HG03196 (cell line): ENCODE results near the gene SYTL4.
A peak's percentile ranks its signal among the peaks of the same experiment; 100 is the strongest.

Source experiments
- ATAC-seq: cut with Tn5 transposase; IDR thresholded peaks from one replicate; pipeline ENCODE4 v1.9.1; 2021; ENCODE audit not compliant: unreplicated experiment

The SYTL4 gene

GRCh38 chrX:100695302-100695701 lies 36.6 kb downstream of the SYTL4 start:
- no peak for ATAC-seq

DNA sequence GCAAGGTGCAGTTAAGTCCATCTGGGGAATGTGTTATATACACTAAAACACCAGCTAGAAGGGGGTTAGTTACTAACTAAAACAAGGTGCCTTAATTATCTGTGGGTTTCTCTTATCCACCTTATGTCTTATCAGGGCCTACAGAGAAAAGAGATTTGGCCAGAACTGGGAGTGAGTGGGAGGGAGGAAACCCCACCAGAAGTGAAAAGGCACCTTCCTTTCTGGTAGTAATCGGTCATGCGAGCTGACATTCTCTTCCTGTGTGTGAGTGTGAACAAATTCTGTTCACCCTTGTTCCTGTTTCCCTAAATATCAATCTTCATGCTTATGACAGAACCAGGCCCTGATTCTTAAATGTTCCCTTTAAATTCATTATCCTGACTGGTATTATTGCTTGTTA lies 44.4 kb downstream of the SYTL4 start:
- peak; percentile 87 for ATAC-seq

DNA sequence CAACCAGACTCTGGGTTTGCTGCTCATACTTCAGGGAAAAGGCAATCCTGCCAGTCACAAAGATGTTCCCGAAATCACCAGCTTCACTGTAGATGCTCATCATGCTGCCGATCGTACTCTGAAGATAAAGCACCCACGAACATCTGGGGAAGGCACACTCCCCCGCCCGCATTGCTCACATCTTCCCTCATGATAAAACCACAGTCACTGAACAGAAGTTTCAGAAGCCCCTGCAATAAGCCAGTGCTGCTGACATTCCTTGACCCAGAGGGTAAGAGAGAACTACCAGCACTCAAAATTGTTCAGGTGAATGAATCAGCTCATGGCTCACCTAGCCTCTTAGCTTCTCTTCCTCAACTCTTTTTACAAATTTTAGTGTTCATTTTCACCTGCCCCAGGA lies 44.8 kb downstream of the SYTL4 start:
- ATAC-seq, result peak; percentile 42

GRCh38 chrX:100685997-100686305 lies 46.0 kb downstream of the SYTL4 start:
- no peak for ATAC-seq

GRCh38 chrX:100685284-100685996 lies 46.5 kb downstream of the SYTL4 start:
- peak; percentile 76 for ATAC-seq

GRCh38 chrX:100682939-100683338 lies 49.0 kb downstream of the SYTL4 start:
- ATAC-seq, result no peak

GRCh38 chrX:100681599-100681998 lies 50.3 kb downstream of the SYTL4 start:
- ATAC-seq, result no peak

DNA sequence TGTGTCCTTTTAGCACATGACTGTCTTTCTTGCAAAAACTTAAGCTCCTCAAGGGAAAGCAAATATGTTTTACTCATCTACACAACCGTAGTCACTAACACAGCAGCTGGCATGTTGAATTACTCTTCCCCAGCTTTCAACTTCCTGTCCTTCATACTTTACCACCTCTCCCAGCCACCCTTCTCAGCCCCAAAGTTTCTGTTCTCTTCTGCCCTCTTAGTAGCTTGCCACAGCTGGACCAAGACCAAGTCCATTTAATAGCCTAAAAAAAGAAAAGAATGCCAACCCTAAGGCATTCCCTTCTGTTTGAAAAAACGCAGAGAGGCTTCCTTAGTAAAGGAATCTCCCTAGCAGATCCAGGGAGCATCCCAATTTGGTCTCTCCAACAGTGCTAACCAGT lies 51.2 kb downstream of the SYTL4 start:
- no peak for ATAC-seq

DNA sequence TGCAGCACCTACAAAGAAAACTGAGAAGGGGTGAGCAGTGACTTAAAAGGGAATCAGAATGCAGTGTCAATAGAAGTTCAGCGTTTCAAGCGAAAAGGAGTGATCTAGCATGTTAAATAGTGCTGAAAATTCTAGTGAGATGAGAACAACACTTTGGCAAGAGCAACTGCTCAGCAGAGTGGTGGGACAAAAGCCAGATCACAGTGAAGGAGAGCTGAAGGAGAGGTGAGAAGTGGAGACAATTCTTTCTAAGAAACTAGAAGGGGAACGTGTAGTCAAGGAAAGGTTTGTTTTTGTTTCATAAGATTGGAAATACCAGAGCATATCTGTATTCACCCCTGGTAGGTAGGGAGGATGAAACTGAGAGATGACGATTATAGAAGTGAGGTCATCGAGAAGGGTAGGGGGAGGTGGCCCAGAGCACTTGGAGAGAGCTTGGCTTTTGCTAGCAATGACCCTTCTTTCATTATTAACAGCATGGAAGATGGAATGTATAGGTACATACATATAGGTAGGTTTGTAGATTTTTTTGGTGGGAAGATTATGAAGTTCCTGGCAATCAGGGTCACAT lies 54.2 kb downstream of the SYTL4 start:
- ATAC-seq, result no peak

DNA sequence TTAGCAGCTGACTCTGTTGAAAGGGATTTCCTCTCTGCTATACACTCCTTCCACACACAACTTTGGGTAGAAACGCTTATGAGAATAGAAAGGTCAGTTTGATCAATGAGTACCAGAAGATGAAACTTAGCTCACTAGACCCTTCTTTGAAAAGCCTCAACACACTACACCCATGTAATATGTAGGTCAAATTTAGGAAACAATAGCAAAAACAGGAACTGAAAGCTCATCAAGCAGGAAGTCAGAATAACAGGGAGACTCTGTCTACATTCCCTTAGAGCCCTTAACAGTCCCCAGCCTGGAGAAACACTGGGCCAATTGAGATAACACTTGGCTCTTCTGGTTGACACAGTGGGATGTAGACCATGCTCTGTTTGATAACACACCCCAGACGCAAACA lies 57.2 kb downstream of the SYTL4 start:
- peak; percentile 51 for ATAC-seq

DNA sequence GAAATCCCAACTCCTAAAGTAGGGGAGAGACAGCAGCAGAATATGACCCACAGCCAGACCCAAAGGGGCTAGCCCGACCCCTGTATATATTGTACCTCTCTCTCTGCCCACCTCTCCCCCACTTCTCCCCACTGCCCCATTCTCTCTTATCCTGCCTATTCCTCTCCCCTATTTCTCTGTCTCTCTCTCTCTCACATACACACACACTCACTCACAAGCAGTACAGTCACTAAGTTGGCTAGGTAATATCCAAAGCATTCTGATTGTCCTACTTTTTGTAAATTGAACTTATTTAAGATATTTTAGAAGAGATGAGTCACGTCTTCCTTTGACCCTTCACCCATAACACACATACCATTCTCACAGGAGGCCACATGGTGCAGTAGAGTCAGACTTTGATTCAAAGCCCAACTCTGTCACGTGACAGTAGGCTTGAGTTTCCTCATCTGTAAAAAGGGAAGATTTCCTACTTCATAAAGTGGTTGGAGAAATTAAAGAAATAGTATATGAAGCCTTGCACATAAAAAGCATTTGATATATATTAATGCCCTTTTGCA lies 58.4 kb downstream of the SYTL4 start:
- no peak for ATAC-seq

- no peak for ATAC-seq
Measured at GRCh38 chrX:100672966-100673365, 59.0 kb downstream of the SYTL4 start.

- ATAC-seq, result no peak
Measured at GRCh38 chrX:100663642-100664041, 68.3 kb downstream of the SYTL4 start.

- ATAC-seq, result no peak
Measured at GRCh38 chrX:100662796-100663195, 69.1 kb downstream of the SYTL4 start.

GRCh38 chrX:100662170-100662569 lies 69.8 kb downstream of the SYTL4 start:
- no peak for ATAC-seq

GRCh38 chrX:100659431-100660137 lies 72.3 kb downstream of the SYTL4 start:
- no peak for ATAC-seq

- ATAC-seq, result no peak
Measured at GRCh38 chrX:100658941-100659381, 73.0 kb downstream of the SYTL4 start.

GRCh38 chrX:100654261-100654660 lies 77.7 kb downstream of the SYTL4 start:
- no peak for ATAC-seq

DNA sequence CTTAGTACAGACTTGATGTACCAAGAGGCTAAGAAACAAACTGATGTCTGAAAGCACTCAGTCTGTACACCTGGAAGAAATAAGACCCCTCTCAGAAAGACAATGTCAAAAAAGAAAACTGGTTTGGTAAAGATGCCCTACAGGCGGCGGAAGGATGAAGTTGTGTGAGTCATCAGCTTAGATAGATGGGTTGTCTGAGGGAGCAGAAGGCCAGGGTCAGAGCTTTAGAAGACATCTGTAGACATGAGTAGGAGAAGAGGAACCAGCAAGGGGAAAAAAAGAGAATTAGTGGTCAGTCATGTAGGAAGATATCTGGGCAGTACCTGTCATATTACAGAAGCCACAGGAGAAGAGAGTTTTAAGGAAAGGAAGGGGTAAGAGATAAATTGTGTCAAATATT lies 79.7 kb downstream of the SYTL4 start:
- ATAC-seq, result no peak

GRCh38 chrX:100650841-100651240 lies 81.1 kb downstream of the SYTL4 start:
- no peak for ATAC-seq

DNA sequence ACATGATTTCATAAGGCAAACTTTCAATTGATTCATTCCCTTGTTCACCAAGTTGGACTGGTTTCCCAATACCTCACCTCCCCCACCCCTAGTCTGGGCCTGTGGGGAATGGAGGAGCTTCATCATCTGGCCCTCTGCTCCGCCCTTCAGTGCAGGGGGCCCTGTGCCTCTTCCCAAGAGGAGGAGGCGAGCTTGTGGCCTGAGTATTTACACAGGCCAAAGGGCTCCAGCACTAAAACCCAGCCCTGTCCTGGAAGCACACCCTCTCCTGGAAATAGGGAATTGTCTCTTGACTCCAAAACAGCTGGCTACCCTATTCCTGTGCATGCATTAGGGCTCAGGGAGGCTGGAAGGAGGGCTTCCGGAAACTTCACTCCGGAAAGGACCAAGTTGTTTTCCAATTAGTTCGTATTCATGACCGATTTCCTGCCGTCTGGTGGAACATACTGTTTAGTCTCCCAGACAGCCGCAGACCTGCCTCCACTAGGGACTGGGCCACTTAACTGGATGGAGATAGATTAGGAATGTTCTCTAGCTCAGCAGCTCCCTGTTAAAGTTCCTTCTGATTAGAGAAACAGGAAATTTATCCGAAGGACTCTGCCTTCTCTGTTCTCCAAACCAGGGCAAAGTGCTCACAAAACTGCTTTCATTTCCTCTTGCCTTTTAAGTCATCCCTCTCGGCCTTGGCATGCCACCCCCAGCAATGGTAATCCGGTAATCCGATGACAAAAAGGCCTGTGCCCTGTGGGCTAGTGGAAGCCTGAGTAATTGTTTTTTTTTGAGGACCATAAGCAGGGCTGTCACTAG lies 82.2 kb downstream of the SYTL4 start:
- ATAC-seq, result no peak
